Small intestine (tissue), 7 donors: ENCODE results near the gene UCKL1. TPM values are rescaled to one million over a fixed set of nuclear protein-coding genes. Genes with fewer than 3 reads are reported as not detected.
A peak's percentile ranks its signal among the peaks of the same experiment; 100 is the strongest.

ENCODE experiments used
- DNase-seq, 2 donors: peaks; one replicate each; pipeline versions ENCODE4 v3.0.0 to v3.0.0-alpha.2; 2013
- FAIRE-seq: peaks from 2 replicates; lab custom pipeline; 2012; peaks lifted over from hg19 to GRCh38; lab: Jason Lieb, UNC
- H3K27ac ChIP-seq, 3 donors: one replicate each; pipeline ENCODE4 v1.5.1; 2013; ENCODE audit warnings: low read length in 2 of 3, mild to moderate bottlenecking in 2 of 3, control low read depth in 1 of 3, inconsistent platforms in 1 of 3, low read depth in 1 of 3, moderate library complexity in 1 of 3
- H3K27me3 ChIP-seq, 3 donors: one replicate each; pipeline ENCODE4 v1.6.1; 2013; ENCODE audit warnings: low read length in 3 of 3, inconsistent platforms in 1 of 3; ENCODE audit not compliant: control insufficient read depth in 3 of 3, insufficient read depth in 3 of 3
- H3K36me3 ChIP-seq, 3 donors: one replicate each; pipeline ENCODE4 v1.6.1; 2013; ENCODE audit warnings: low read length in 3 of 3, inconsistent platforms in 1 of 3, low read depth in 1 of 3, mild to moderate bottlenecking in 1 of 3, moderate library complexity in 1 of 3; ENCODE audit not compliant: control insufficient read depth in 3 of 3, insufficient read depth in 2 of 3
- H3K4me1 ChIP-seq, 3 donors: one replicate each; pipeline ENCODE4 v1.6.1; 2013; ENCODE audit warnings: low read length in 2 of 3, inconsistent platforms in 1 of 3, low read depth in 1 of 3, mild to moderate bottlenecking in 1 of 3, moderate library complexity in 1 of 3; ENCODE audit not compliant: control insufficient read depth in 3 of 3, insufficient read depth in 2 of 3
- H3K4me3 ChIP-seq, 3 donors: one replicate each; pipeline ENCODE4 v1.5.1; 2013; ENCODE audit warnings: low read length in 3 of 3, control low read depth in 1 of 3, inconsistent platforms in 1 of 3, low read depth in 1 of 3, mild to moderate bottlenecking in 1 of 3, moderate library complexity in 1 of 3
- H3K9me3 ChIP-seq, 2 donors: one replicate each; pipeline ENCODE4 v1.6.1; 2013; ENCODE audit warnings: low read depth in 1 of 2, low read length in 1 of 2; ENCODE audit not compliant: control insufficient read depth in 2 of 2, insufficient read depth in 1 of 2
- WGBS, 3 donors: extraction: QIAGEN DNeasy Blood & Tissue Kit; methylation state at CpG; one replicate each; pipeline ENCODE4 v1.1.7; 2013; 5-methylcytosine and 5-hydroxymethylcytosine counted together
- polyA plus RNA-seq, 4 donors: library from polyadenylated mRNA; stranded (reverse) in 3 of 4; unstranded in 1 of 4; fragments of 200-250 nt in 3 of 4; fragments of 120-200 nt in 1 of 4; gene quantifications; one replicate each; pipeline versions ENCODE4 v1.2.1 to v1.2.3, GENCODE V29; 2013
- donor health status: healthy with polysubstance abuse.
- donor health status: control.
- donor health status: control.
- donor health status: Bipolar disorder and iron deficiency.
- donor health status: healthy.

UCKL1 gene
- polyA plus RNA-seq, 4 donors, result 47.1 to 131 (median 64.9) TPM

GRCh38 chr20:63898882-63899558 lies 57.2 kb downstream of the UCKL1 start:
- no peak for FAIRE-seq
- Histone ChIP-seq H3K27me3 (no peaks in the 10 kb centered on the region), H3K9me3 (no peaks in the 10 kb centered on the region), H3K36me3 (peaks cover 0 to 20% (median 2%) of the 10 kb centered on the region in 3 donors), H3K4me1 (peaks cover 5 to 17% (median 7%) of the 10 kb centered on the region in 3 donors), H3K27ac (no peak overlapping the region), H3K4me3 (no peak overlapping the region)
- DNase-seq, result no peak
- WGBS, 3 donors, result 81 to 85% (median 82%) methylated on average over 10 of the region's 10 CpGs

DNA sequence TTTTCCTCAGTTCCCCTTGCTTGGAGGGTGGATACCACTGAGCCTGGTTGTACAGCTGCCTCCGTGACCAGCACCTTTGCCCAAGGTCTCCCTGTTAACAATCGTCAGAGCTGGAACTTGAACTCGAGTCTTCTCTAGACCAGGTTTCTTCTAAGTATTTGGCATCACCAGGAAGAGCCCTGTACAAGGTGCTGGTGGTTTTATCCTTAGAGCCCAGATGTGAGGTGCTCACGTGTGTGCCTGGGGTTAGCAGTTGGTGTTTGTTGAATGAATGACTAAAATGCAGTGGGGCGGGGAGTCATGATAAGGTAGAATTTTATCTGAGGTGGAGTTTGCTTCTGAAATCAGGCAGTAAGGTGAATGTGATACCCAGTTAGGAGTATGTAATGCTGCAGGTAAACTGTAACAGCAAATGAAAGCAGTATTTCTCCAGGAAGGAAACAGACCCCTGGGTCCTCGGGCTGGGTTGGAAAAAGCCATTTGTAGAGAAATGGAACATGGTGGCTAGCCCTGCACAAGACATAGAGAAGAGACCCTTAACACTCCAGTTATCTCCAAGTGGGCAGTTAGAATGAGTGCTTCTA lies 58.1 kb downstream of the UCKL1 start:
- DNase-seq, result peak in 1 of 2 donors; percentile 54
- Histone ChIP-seq H3K9me3 (no peaks in the 10 kb centered on the region), H3K4me3 (no peak overlapping the region), H3K27me3 (no peaks in the 10 kb centered on the region), H3K36me3 (peaks cover 0 to 18% (median 0%) of the 10 kb centered on the region in 3 donors), H3K27ac (peak overlapping the region in 1 of 3 donors; percentile 58), H3K4me1 (peaks cover 6 to 20% (median 7%) of the 10 kb centered on the region in 3 donors)
- 51 to 77% (median 55%) methylated on average over 6 of the region's 6 CpGs for WGBS, 3 donors
- no peak for FAIRE-seq

DNA sequence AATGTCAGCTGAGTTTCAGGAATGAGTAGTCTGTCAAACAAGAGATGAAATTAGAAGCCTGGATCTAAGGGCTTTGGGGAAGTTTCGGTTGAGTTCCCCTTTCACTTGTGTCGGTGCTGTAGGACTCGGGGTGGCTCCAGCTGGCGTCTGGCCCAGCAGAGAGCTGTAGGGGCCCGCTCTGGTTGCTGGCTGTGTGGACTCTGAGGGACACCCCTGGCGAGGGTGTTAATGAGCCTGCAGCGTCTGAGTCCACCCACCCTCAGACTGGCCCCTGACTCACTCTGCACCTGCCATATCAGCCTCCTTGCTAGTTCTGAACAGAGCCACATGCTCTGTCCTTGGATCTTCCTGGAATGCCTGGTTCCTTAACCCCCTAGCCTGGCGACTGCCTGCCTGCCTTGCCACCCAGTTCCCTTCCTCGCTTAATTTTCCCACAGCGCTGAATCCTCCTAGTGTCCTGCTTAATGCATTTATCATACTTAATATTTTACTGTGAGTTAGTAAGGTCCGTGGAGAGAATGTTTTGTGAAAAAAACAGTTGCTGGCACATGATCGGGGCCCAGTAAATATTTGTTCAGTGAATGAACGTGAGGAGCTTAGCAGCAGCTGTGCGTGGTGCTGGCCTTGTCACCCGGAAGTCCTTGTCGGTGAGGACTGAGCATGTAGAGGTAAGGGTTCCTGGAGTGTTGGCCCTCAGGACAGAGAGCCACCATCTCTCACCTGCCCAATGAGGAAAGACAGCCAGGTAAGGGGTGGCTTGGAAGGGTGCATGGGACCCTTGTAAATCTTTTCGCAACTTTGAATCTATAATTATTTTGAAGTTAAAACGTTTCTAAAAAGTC lies 59.7 kb downstream of the UCKL1 start:
- no peaks in the 10 kb centered on the region for H3K9me3 ChIP-seq
- H3K27me3 ChIP-seq, result no peaks in the 10 kb centered on the region
- H3K4me1 ChIP-seq, result peaks cover 7 to 20% (median 8%) of the 10 kb centered on the region in 3 donors
- peaks cover 0 to 24% (median 0%) of the 10 kb centered on the region in 3 donors for H3K36me3 ChIP-seq
- peak overlapping the region in 2 of 3 donors; percentile 54 to 79 for H3K4me3 ChIP-seq
- WGBS, 3 donors, result 5 to 12% (median 11%) methylated on average over 18 of the region's 18 CpGs
- H3K27ac ChIP-seq, result peak overlapping the region; percentile 84 to 94 (median 93)
- no peak for FAIRE-seq
- peak; percentile 73 to 76 for DNase-seq

DNA sequence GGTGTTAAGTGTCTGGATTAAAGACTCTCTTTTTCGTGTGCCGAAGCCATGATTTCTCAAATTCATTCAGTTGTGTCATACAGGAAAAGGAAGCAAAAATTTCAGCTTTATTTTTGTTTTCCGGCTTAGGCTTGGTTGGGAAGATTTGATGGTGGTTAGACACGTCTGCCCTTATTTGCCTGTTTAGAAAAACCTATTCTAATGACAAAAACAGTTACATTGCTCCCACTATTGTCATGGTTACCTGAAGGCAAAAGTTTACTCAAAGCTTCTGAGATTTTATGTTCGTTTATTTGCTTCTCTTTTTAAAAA lies 60.3 kb downstream of the UCKL1 start:
- FAIRE-seq (no peak), DNase-seq (no peak)
- peaks cover 7 to 20% (median 8%) of the 10 kb centered on the region in 3 donors for H3K4me1 ChIP-seq
- peak overlapping the region; percentile 54 to 79 (median 65) for H3K4me3 ChIP-seq
- no peaks in the 10 kb centered on the region for H3K9me3 ChIP-seq
- peak overlapping the region; percentile 84 to 94 (median 93) for H3K27ac ChIP-seq
- peaks cover 0 to 25% (median 0%) of the 10 kb centered on the region in 3 donors for H3K36me3 ChIP-seq
- no peaks in the 10 kb centered on the region for H3K27me3 ChIP-seq
- whole genome bisulfite sequencing, 3 donors, result 0 to 1% (median 0%) methylated on average over 5 of the region's 5 CpGs

GRCh38 chr20:63895202-63895951 lies 60.8 kb downstream of the UCKL1 start:
- peaks cover 0 to 30% (median 0%) of the 10 kb centered on the region in 3 donors for H3K36me3 ChIP-seq
- WGBS, 3 donors, result 0 to 1% (median 0%) methylated on average over 24 to 87 of the region's 87 CpGs
- DNase-seq, result no peak
- peak overlapping the region; percentile 84 to 94 (median 93) for H3K27ac ChIP-seq
- no peaks in the 10 kb centered on the region for H3K9me3 ChIP-seq
- H3K27me3 ChIP-seq, result no peaks in the 10 kb centered on the region
- H3K4me3 ChIP-seq, result peak overlapping the region; percentile 54 to 79 (median 65)
- H3K4me1 ChIP-seq, result peaks cover 7 to 20% (median 8%) of the 10 kb centered on the region in 3 donors
- no peak for FAIRE-seq

DNA sequence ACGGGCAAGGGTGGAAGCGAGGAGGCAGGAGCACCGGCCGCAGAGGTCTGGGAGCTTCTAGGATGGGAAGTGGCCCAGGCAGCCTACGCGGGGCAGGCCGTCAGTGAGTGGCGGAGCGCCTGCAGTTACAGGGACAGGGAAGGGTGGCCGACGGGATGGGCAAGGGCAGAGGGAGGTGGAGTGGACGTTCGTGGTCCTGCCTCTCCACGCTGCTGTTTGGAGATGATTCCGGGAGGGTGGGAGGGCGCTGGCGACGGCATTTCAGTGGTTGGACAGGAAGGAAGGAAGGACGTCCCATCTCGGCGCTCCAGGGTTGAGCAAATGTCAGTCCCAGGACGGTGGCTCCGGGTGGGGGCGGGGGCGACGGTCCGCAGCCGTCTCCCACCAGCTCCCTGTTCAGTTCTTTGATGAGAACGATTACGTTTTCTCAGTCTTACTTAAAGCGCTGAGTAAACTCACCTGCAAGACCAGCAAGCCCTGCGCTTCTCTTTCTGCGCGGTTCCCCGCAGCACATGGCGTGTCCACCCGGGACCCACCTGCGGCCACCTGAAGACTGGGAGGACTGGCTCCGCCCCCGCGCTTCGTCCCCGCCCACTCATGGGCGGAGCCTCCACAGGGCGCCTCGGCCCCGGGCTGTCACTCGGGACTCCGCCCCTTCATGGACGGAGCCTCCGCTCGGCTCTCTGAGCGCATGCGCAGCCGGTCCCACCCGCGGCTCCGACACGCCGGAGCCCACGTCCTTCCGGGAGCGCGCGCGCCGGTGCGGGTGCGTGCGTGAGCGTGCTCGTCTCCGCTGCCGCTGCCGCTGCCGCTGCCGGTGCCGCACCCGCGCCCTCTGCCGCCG lies 61.6 kb downstream of the UCKL1 start, which contains the start of gene DNAJC5:
TSS of gene DNAJC5 (plus strand) at position 769 of the 844 bp plus-strand sequence. CDS start 33,220 bp downstream, outside the sequence.
- DNase-seq (peak; percentile 97), FAIRE-seq (no peak)
- no peaks in the 10 kb centered on the region for H3K27me3 ChIP-seq
- peak within 1 kb of the TSS; percentile 58 to 79 (median 65) for H3K4me3 ChIP-seq
- peak within 1 kb of the TSS; percentile 84 to 94 (median 93) for H3K27ac ChIP-seq
- H3K9me3 ChIP-seq, result no peaks in the 10 kb centered on the region
- peaks cover 2 to 35% (median 4%) of the 10 kb centered on the region in 3 donors for H3K36me3 ChIP-seq
- 1 to 2% (median 2%) methylated on average over 65 to 82 of the region's 82 CpGs for WGBS, 3 donors
- H3K4me1 ChIP-seq, result peaks cover 4 to 20% (median 11%) of the 10 kb centered on the region in 3 donors

DNA sequence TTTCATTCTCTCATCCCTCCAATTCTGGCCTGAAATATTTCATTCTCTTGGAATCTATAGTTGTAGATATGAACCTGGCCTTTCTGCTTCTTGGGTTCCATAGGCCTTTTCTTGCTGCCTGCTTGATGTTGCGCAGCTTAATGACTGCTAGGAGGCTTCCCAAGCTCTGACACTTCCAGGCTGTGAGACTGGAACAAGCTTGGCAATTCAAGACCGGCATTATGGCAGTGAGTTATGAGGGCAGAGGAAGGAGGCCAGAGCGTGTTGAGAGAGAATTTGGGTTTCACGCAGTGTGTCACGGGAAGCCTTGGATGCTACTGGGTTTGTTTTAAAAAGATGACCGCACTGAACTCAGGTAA lies 62.2 kb downstream of the UCKL1 start:
- FAIRE-seq, result no peak
- Histone ChIP-seq H3K27me3 (no peaks in the 10 kb centered on the region), H3K4me3 (peak overlapping the region in 1 of 3 donors; percentile 51), H3K27ac (peak overlapping the region in 2 of 3 donors; percentile 47 to 74), H3K4me1 (peaks cover 4 to 20% (median 11%) of the 10 kb centered on the region in 3 donors), H3K9me3 (no peaks in the 10 kb centered on the region), H3K36me3 (peaks cover 2 to 41% (median 4%) of the 10 kb centered on the region in 3 donors)
- DNase-seq, result no peak
- WGBS, 3 donors, result 18 to 31% (median 25%) methylated on average over 6 of the region's 6 CpGs
